Activated T-cell treated with anti-CD3 and anti-CD28 coated beads for 1 hour (primary cell): ENCODE data around the gene CNTLN.
"Not testable (repeated sequence)": the region's sequence is repeated elsewhere in the genome, so short reads cannot be mapped to it uniquely, and the experiment has no call there.

Experiments
- DNase-seq: peaks from one replicate; pipeline ENCODE4 v3.0.0-alpha.2; 2020; ENCODE audit warnings: low read depth

Gene CNTLN

GRCh38 chr9:17191082-17191481 is 56.2 kb downstream of the CNTLN start:
- DNase-seq = no peak

GRCh38 chr9:17204611-17205152 is 69.8 kb downstream of the CNTLN start:
- DNase-seq = no peak

GRCh38 chr9:17216011-17216410 is 81.2 kb downstream of the CNTLN start:
- DNase-seq = no peak

GRCh38 chr9:17216646-17217045 is 81.8 kb downstream of the CNTLN start:
- no peak for DNase-seq

DNA sequence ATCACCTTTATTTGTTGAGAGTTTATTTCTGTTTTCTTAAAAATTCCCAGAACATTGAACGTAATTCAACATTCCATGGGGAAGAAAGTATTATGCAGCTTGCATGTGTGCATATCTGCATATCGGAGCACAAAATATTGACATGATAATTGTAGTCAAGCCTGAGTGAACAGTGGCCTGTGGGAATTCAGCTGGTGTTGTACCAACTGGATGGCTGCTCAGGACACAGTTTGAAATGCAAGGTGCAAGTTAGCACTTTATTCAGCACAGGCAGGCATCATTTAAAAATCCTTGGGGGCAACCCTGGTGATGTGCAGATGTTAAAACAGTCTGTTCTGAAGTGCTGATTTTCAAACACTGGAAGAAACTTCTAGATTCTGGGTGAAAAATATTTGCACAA is 82.4 kb downstream of the CNTLN start:
- DNase-seq = no peak

- DNase-seq = no peak
Observed at GRCh38 chr9:17219261-17219660, 84.4 kb downstream of the CNTLN start.

DNA sequence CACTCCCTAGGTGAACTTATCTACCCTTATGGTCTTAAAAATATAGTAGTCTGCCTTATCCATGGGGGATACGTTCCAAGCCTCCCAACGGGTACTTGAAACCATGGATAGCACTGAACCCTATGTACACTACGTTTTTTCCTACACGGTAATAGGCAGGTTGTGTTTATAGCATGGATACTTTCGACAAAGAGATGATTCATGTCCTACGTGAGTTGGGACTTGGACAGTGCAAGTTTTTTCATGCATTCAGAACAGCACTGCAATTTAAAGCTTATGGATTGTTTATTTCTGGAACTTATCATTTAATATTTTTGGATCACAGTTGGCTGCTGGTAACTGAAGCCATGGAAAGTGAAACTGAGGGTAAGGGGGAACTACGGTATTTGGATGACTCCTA is 88.1 kb downstream of the CNTLN start:
- no peak for DNase-seq

GRCh38 chr9:17225407-17225806 is 90.6 kb downstream of the CNTLN start:
- no peak for DNase-seq

- no peak for DNase-seq
Observed at GRCh38 chr9:17229945-17230560, 95.2 kb downstream of the CNTLN start.

- DNase-seq = no peak
Observed at GRCh38 chr9:17230646-17231045, 95.8 kb downstream of the CNTLN start.

GRCh38 chr9:17236147-17236546 is 101.3 kb downstream of the CNTLN start:
- no peak for DNase-seq

DNA sequence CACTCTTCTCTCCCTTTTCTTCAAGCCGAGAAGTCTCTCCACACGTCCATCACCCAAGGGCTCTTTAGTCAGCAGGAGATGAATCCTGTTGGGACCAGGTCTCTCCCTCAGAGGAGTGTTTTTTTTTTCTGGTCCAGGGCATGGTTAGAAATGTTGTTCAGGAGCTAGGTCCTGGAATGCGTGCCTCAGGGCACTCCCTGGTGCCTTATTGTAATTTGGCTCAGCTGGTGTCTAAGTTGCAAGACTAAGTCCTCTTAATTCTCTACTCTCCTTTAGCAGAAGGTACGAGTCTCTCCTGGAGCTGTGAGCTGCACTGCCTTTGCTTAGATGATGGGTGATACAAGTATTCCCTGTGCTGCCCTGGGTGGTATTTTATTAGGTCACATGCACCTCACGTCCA is 111.9 kb downstream of the CNTLN start:
- DNase-seq = no peak

DNA sequence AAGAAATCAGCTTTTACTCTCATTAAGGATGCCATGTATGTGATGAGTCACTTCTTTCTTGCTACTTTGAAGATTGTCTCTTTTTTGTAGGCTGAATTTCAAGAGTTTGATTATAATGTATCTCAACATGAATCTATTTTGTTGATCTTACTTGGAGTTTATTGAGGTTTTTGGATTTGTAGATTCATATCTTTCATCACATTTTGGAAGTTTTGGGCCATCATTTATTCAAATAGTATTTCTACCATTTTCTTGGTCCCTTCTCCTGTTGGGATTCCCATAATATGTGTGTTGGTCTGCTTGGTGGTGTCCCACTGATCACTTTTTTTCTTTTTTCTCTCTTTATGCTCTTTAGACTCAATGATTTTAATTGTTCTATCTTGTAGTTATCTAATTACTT is 116.3 kb downstream of the CNTLN start:
- DNase-seq = no peak

- not testable (repeated sequence) for DNase-seq
Observed at GRCh38 chr9:17268531-17269188, 133.8 kb downstream of the CNTLN start.

GRCh38 chr9:17269799-17270198 is 135.0 kb downstream of the CNTLN start:
- no peak for DNase-seq

GRCh38 chr9:17272536-17272935 is 137.7 kb downstream of the CNTLN start:
- no peak for DNase-seq

DNA sequence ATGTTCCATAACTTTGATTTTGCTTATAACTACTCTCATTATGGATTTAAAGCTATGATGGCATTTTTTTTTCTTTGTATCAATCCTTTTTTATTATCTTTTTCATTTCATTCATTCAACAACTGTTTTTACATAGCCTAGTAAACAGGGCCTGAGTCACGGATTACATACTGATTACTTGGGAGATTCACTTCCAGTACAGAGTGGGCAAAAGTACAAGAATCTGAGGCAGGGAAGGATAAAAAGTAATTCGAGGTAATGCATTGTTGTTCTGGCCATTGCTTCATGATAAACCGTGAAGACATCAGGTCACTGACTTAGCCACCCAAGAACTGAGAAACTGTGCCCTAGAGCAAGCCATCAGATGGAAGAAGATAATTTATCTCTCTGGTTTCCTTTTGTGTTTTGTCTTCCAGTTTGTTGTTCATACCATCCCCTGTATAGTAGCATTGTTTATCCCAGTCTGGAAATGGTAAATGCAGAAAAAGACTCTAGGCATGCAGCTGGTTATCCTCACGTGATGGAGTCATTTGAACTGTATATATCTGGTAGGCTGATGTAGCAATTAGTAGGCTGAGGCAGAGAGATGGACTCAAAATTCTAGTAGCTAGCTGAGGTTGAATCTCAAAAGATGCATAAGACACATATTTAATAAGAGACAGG is 145.6 kb downstream of the CNTLN start:
- no peak for DNase-seq

GRCh38 chr9:17290673-17291072 is 155.8 kb downstream of the CNTLN start:
- DNase-seq = not testable (repeated sequence)

DNA sequence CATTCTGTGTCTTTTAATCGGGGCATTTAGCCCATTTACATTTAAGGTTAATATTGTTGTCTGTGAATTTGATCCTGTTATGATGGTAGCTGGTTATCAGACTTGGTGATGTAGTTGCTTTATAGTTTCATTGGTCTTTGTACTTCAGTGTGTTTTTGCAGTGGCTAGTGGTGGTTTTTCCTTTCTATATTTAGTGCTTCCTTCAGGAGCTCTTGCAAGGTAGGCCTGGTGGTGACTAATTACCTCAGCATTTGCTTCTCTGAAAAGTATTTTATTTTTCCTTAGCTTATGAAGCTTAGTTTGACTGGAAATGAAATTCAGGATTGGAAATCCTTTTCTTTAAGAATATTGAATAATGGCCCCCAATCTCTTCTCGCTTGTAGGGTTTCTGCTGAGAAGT is 156.9 kb downstream of the CNTLN start:
- DNase-seq = no peak

DNA sequence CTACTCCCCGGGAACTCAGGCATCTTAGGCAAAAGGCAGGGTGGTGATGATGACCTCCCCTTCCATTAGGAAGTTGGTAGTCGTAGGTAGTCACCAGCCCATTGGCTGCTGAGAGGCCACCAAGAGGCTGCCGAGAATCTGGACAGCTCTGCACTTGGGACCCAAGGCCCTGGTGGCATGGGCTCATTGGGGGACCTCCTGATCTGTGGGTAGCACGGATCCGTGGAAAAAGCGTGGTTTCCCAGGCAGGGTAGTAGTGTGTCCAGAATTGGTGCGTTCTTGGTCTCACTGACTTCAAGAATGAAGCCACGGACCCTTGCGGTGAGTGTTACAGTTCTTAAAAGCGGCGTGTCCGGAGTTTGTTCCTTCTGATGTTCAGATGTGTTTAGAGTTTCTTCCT is 158.8 kb downstream of the CNTLN start:
- DNase-seq = no peak

DNA sequence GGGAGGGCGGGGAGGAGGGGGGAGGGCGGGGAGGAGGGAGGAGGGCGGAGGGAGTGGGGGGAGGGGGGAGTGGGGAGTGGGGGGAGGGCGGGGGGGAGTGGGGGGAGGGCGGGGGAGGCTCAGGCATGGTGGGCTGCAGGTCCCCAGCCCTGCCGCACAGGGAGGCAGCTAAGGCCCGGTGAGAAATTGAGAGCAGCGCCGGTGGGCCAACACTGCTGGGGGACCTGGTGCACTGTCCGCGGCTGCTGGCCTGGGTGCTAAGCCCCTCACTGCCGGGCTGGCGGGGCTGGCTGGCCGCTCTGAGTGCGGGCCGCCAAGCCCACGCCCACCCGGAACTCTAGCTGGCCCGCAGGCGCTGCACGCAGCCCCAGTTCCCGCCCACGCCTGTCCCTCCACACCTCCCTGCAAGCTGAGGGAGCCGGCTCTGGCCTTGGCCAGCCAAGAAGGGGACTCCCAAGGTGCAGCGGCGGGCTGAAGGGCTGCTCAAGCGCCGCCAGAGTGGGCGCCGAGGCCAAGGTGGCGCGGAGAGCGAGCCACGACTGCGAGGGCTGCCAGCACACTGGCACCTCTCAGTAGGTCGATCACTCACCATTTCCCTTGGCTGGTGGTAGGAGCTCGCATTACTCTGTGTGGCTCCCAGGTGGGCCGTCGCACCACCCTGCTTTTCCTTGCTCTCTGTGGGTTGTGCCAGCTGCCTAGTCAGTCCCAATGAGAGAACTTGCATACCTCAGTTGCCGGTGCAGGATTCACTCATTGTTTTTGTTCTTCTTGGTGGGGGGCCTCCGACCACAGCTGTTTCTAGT is 160.2 kb downstream of the CNTLN start:
- DNase-seq = no peak

DNA sequence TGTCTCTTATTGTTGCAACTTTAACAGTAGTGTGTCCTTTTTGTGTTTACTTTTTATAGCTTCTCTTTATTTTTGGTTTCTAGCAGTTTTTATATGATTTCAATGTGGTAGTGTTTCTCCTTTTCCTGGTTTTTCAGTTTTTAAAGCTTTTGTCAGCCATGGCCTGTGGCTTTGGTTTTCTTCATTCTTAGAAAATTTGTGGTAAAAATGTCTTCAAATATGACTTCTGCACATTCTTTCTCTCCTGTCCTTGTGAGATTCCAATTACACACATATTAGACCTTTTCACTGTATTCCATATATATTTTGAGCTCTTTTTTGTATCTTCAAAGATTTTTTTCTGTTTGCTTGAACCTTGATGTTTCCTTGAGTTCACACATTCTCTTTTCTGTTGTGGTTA is 180.5 kb downstream of the CNTLN start:
- no peak for DNase-seq
